SK-N-SH treated with all-trans-retinoic acid at 6 μM for 48 hours (cell line): ENCODE measurements around the gene ZBTB42.

ENCODE experiments used
- BACH2 ChIP-seq: fragments of 250-450 bp; sonication (Bioruptor Pico); IDR thresholded peaks from 2 replicates; pipeline ENCODE4 v1.9.0; 2021; ENCODE audit warnings: mild to moderate bottlenecking, borderline replicate concordance
- CREB5 ChIP-seq: fragments of 250-450 bp; sonication (Bioruptor Pico); IDR thresholded peaks from 2 replicates; pipeline ENCODE4 v1.5.1; 2020; ENCODE audit warnings: low read depth, mild to moderate bottlenecking, moderate library complexity
- CSDC2 ChIP-seq: fragments of 250-450 bp; sonication (Bioruptor Pico); IDR thresholded peaks from 2 replicates; pipeline ENCODE4 v1.5.0; 2020; ENCODE audit warnings: mild to moderate bottlenecking, moderate library complexity
- ESRRG ChIP-seq: fragments of 250-450 bp; sonication (Bioruptor Pico); IDR thresholded peaks from 2 replicates; pipeline ENCODE4 v1.6.1; 2021; ENCODE audit warnings: mild to moderate bottlenecking
- PATZ1 ChIP-seq: fragments of 250-450 bp; sonication (Bioruptor Pico); IDR thresholded peaks from 2 replicates; pipeline ENCODE4 v1.8.0; 2020; ENCODE audit warnings: mild to moderate bottlenecking, moderate library complexity, borderline replicate concordance
- PPARA ChIP-seq: fragments of 250-450 bp; sonication (Bioruptor Pico); IDR thresholded peaks from 2 replicates; pipeline ENCODE4 v1.5.0; 2020; ENCODE audit warnings: mild to moderate bottlenecking, borderline replicate concordance
- SNAI2 ChIP-seq: fragments of 250-450 bp; sonication (Bioruptor Pico); IDR thresholded peaks from 2 replicates; pipeline ENCODE4 v1.5.0; 2020; ENCODE audit warnings: mild to moderate bottlenecking, moderate library complexity
- TCF4 ChIP-seq: fragments of 250-450 bp; sonication (Bioruptor Pico); IDR thresholded peaks from 2 replicates; pipeline ENCODE4 v1.8.0; 2021; ENCODE audit warnings: mild to moderate bottlenecking, moderate library complexity, borderline replicate concordance
- ZFP3 ChIP-seq: fragments of 250-450 bp; sonication (Bioruptor Pico); IDR thresholded peaks from 2 replicates; pipeline ENCODE4 v1.5.0; 2020; ENCODE audit warnings: mild to moderate bottlenecking, moderate library complexity
- ZFP30 ChIP-seq: fragments of 450-650 bp; formaldehyde crosslinking; IDR thresholded peaks from 2 replicates; pipeline ENCODE4 v1.5.0; 2022; ENCODE audit warnings: mild to moderate bottlenecking, moderate library complexity
- ZNF565 ChIP-seq: fragments of 450-650 bp; formaldehyde crosslinking; conservative IDR thresholded peaks from 2 replicates; pipeline ENCODE4 v1.5.0; 2020; ENCODE audit warnings: low read depth, mild to moderate bottlenecking, moderate library complexity
- ZNF70 ChIP-seq: fragments of 450-650 bp; formaldehyde crosslinking; IDR thresholded peaks from 2 replicates; pipeline ENCODE4 v1.5.0; 2020; ENCODE audit warnings: mild to moderate bottlenecking, moderate library complexity
- ZNF8 ChIP-seq: fragments of 450-650 bp; formaldehyde crosslinking; IDR thresholded peaks from 2 replicates; pipeline ENCODE4 v1.5.0; 2020; ENCODE audit warnings: mild to moderate bottlenecking, moderate library complexity

GRCh38 chr14:104826189-104826860, 25.4 kb downstream of the ZBTB42 start:
- no peak for TF ChIP-seq BACH2 (CRISPR knock-in tag)
- no peak for TF ChIP-seq PPARA (CRISPR knock-in tag)
- TF ChIP-seq ZNF70 (CRISPR knock-in tag), result no peak
- TF ChIP-seq ZNF565 (CRISPR knock-in tag), result no peak
- TF ChIP-seq ZNF8, result no peak
- TF ChIP-seq ESRRG (CRISPR knock-in tag), result no peak
- TF ChIP-seq CREB5 (CRISPR knock-in tag), result no peak
- no peak for TF ChIP-seq ZFP3
- TF ChIP-seq CSDC2, result no peak
- TF ChIP-seq TCF4 (CRISPR knock-in tag), result no peak
- no peak for TF ChIP-seq ZFP30
- TF ChIP-seq SNAI2, result no peak
- no peak for TF ChIP-seq PATZ1
